Measurements from ENCODE around the gene PLCG1.

DNA sequence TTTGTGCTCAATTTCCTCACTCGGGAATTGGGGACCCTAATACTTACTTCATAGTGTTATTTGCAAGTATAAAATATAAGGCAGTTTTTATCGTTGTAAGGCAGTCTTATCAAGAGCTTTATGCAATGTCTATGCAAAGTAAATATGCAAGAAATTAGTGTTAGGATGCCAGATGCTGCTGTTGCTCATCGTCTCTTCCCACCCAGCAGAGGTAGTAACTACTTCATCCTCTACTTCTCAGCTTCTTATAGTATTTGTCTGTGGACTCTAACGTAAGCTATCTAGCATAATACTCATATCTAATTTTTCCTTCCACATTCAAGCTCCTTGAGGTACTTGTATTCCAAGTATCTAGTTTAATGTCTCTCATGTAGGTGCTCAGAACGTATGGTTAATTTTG is 11.6 kb downstream of the PLCG1 start:
- no peak for TF ChIP-seq ARNTL (CRISPR knock-in tag; IDR thresholded peaks at IDR 0.05; ENCODE audit: borderline replicate concordance, low read depth)
- TF ChIP-seq ZFP3 (CRISPR knock-in tag; IDR thresholded peaks at IDR 0.05), result no peak
- TF ChIP-seq TCF4 (CRISPR knock-in tag; IDR thresholded peaks at IDR 0.05; ENCODE audit: borderline replicate concordance), result no peak
- no peak for TF ChIP-seq PATZ1 (CRISPR knock-in tag; IDR thresholded peaks at IDR 0.05; ENCODE audit: borderline replicate concordance)
- no peak for TF ChIP-seq POU6F1 (CRISPR knock-in tag; IDR thresholded peaks at IDR 0.05; ENCODE audit: borderline replicate concordance, low read depth)
- TF ChIP-seq RARB (CRISPR knock-in tag; IDR thresholded peaks at IDR 0.05), result no peak
- no peak for TF ChIP-seq TSHZ2 (CRISPR knock-in tag; IDR thresholded peaks at IDR 0.05)
- TF ChIP-seq, protein P1, sequence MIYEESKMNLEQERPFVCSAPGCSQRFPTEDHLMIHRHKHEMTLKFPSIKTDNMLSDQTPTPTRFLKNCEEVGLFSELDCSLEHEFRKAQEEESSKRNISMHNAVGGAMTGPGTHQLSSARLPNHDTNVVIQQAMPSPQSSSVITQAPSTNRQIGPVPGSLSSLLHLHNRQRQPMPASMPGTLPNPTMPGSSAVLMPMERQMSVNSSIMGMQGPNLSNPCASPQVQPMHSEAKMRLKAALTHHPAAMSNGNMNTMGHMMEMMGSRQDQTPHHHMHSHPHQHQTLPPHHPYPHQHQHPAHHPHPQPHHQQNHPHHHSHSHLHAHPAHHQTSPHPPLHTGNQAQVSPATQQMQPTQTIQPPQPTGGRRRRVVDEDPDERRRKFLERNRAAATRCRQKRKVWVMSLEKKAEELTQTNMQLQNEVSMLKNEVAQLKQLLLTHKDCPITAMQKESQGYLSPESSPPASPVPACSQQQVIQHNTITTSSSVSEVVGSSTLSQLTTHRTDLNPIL (CRISPR knock-in tag; IDR thresholded peaks at IDR 0.05; ENCODE audit: low read depth), result no peak
- no peak for TF ChIP-seq ZC3H10 (CRISPR knock-in tag; IDR thresholded peaks at IDR 0.05)
- no peak for TF ChIP-seq ZNF70 (CRISPR knock-in tag; IDR thresholded peaks at IDR 0.05)

Data from SK-N-SH treated with all-trans-retinoic acid at 6 μM for 48 hours (cell line).